ENCODE measurements around the gene ALDH1L2. TPM values are rescaled to one million over a fixed set of nuclear protein-coding genes. Genes with fewer than 3 reads are reported as not detected.

Gene ALDH1L2
- total RNA-seq, 1 experiment from 2014 or later, result 2.2 TPM

- POLR2A ChIA-PET (ENCODE audit: unreplicated experiment), result no interaction called here
- H3K36me3 ChIP-seq (ENCODE audit: low read depth), result no peaks in the 10 kb centered on the region
- intact Hi-C loops (cut with micrococcal nuclease; ENCODE audit: unreplicated experiment), result no loop called here
Measured at GRCh38 chr12:105071981-105072380, 12.3 kb downstream of the ALDH1L2 start.

DNA sequence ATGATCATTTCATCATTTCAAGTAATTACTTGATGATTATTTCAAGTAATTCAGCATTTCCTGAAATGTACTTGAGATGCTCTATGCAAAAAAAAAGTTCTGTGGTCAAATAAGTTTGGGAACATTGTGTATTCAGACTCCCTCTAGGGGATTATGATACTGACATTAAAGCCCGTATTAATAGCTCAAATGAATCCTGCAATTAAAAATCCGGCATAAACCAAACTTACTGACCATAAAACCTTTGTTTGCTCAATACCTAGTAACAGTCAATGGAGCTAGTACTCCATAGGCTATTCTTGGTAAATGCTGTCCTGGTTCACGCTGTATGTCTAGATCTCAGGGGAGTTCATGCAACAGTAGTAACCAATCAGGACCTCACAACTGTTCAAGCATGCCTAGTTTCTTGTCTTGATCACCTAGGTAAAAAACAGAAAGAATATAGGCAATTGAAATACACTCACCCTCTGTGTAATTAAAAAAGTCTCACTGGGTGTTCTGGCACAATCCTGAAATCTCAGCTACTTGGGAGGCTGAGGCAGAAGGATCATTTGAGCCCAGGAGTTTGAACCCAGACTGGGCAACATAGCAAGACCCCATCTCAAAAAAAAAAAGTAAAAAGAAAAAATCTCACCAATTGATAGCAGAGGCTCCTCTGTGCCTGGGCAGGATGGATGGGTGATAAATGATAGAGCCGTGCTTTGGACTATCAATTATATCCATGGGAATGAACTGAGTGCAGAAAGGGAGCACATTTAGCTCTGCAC is 14.1 kb downstream of the ALDH1L2 start:
- Histone ChIP-seq H2AFZ (no peak overlapping the region), H3K27ac (no peak overlapping the region), H3K79me2 (ENCODE audit: low read depth) (no peaks in the 10 kb centered on the region), H3K27me3 (ENCODE audit: insufficient read depth, low read depth) (no peaks in the 10 kb centered on the region), H3K4me1 (replicated peaks; ENCODE audit: insufficient read depth) (no peaks in the 10 kb centered on the region), H3K9me3 (ENCODE audit: insufficient read depth, low read depth) (no peaks in the 10 kb centered on the region), H4K20me1 (ENCODE audit: insufficient read depth) (no peaks in the 10 kb centered on the region), H3F3A (ENCODE audit: insufficient read depth, low read depth) (no peaks in the 10 kb centered on the region), H3K4me3 (no peak overlapping the region), H3K36me3 (ENCODE audit: low read depth) (no peaks in the 10 kb centered on the region), H3K9me2 (ENCODE audit: insufficient read depth) (no peaks in the 10 kb centered on the region), H3K4me2 (no peak overlapping the region)
- intact Hi-C loops (cut with micrococcal nuclease; ENCODE audit: unreplicated experiment), result no loop called here
- ChIA-PET CTCF (interaction anchor here (0.6 kb wide), 2 partner anchors 313 to 514 kb away, joined by 5 to 7 read pairs; no protein-coding TSS in a partner anchor), POLR2A (ENCODE audit: unreplicated experiment) (no interaction called here)
- DNase-seq, result no peak
- no TSS peak for BruUV-seq (replicated peaks)
- TF ChIP-seq, protein P1, sequence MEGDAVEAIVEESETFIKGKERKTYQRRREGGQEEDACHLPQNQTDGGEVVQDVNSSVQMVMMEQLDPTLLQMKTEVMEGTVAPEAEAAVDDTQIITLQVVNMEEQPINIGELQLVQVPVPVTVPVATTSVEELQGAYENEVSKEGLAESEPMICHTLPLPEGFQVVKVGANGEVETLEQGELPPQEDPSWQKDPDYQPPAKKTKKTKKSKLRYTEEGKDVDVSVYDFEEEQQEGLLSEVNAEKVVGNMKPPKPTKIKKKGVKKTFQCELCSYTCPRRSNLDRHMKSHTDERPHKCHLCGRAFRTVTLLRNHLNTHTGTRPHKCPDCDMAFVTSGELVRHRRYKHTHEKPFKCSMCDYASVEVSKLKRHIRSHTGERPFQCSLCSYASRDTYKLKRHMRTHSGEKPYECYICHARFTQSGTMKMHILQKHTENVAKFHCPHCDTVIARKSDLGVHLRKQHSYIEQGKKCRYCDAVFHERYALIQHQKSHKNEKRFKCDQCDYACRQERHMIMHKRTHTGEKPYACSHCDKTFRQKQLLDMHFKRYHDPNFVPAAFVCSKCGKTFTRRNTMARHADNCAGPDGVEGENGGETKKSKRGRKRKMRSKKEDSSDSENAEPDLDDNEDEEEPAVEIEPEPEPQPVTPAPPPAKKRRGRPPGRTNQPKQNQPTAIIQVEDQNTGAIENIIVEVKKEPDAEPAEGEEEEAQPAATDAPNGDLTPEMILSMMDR (conservative IDR thresholded peaks at IDR 0.05), result no peak
- no peak for TF ChIP-seq EZH2 (IDR thresholded peaks at IDR 0.05; ENCODE audit: low read depth)

More at GRCh38 chr12:105071981-105072380, 12.3 kb downstream of the ALDH1L2 start:
- no peaks in the 10 kb centered on the region for H3K9me2 ChIP-seq (ENCODE audit: insufficient read depth)
- no peaks in the 10 kb centered on the region for H3K9me3 ChIP-seq (ENCODE audit: insufficient read depth, low read depth)
- no peaks in the 10 kb centered on the region for H3F3A ChIP-seq (ENCODE audit: insufficient read depth, low read depth)
- H3K4me3 ChIP-seq, result no peak overlapping the region
- TF ChIP-seq, protein P1 (conservative IDR thresholded peaks at IDR 0.05), result no peak
- no peak for TF ChIP-seq EZH2 (IDR thresholded peaks at IDR 0.05; ENCODE audit: low read depth)
- BruUV-seq (replicated peaks), result no TSS peak
- H3K27me3 ChIP-seq (ENCODE audit: insufficient read depth, low read depth), result no peaks in the 10 kb centered on the region
- CTCF ChIA-PET, result no interaction called here
- no peaks in the 10 kb centered on the region for H3K79me2 ChIP-seq (ENCODE audit: low read depth)
- no peaks in the 10 kb centered on the region for H3K4me1 ChIP-seq (replicated peaks; ENCODE audit: insufficient read depth)
- no peak overlapping the region for H3K4me2 ChIP-seq
- H4K20me1 ChIP-seq (ENCODE audit: insufficient read depth), result no peaks in the 10 kb centered on the region
- H3K27ac ChIP-seq, result no peak overlapping the region
- H2AFZ ChIP-seq, result no peak overlapping the region
- DNase-seq, result no peak

GRCh38 chr12:105067511-105068031 is 16.7 kb downstream of the ALDH1L2 start:
- CTCF ChIA-PET, result interaction anchor here (0.7 kb wide), 1 partner anchor 15 kb away, joined by 4 read pairs; no protein-coding TSS in a partner anchor

More at GRCh38 chr12:105067511-105068031, 16.7 kb downstream of the ALDH1L2 start:
- DNase-seq, result no peak
- no peaks in the 10 kb centered on the region for H3K9me3 ChIP-seq (ENCODE audit: insufficient read depth, low read depth)
- no peaks in the 10 kb centered on the region for H3F3A ChIP-seq (ENCODE audit: insufficient read depth, low read depth)
- H4K20me1 ChIP-seq (ENCODE audit: insufficient read depth), result no peaks in the 10 kb centered on the region
- H3K79me2 ChIP-seq (ENCODE audit: low read depth), result no peaks in the 10 kb centered on the region
- no peaks in the 10 kb centered on the region for H3K27me3 ChIP-seq (ENCODE audit: insufficient read depth, low read depth)
- no peak overlapping the region for H3K4me3 ChIP-seq
- H3K9me2 ChIP-seq (ENCODE audit: insufficient read depth), result no peaks in the 10 kb centered on the region
- H3K36me3 ChIP-seq (ENCODE audit: low read depth), result no peaks in the 10 kb centered on the region
- no TSS peak for BruUV-seq (replicated peaks)
- no peak for TF ChIP-seq EZH2 (IDR thresholded peaks at IDR 0.05; ENCODE audit: low read depth)
- TF ChIP-seq, protein P1 (conservative IDR thresholded peaks at IDR 0.05), result no peak
- POLR2A ChIA-PET (ENCODE audit: unreplicated experiment), result interaction anchor here (0.7 kb wide), 2 partner anchors 402 to 1061 kb away, joined by 3 to 8 read pairs; no protein-coding TSS in a partner anchor
- intact Hi-C loops (cut with micrococcal nuclease; ENCODE audit: unreplicated experiment), result no loop called here
- no peaks in the 10 kb centered on the region for H3K4me1 ChIP-seq (replicated peaks; ENCODE audit: insufficient read depth)
- no peak overlapping the region for H2AFZ ChIP-seq
- H3K4me2 ChIP-seq, result no peak overlapping the region
- no peak overlapping the region for H3K27ac ChIP-seq
